Epidermal melanocyte (primary cell): ENCODE measurements around the gene SPDYE1.
"Not testable (repeated sequence)": the region's sequence is repeated elsewhere in the genome, so short reads cannot be mapped to it uniquely, and the experiment has no call there.

Experiments used
- DNase-seq: peaks from one replicate; pipeline ENCODE4 v3.0.0; 2011; ENCODE audit warnings: low spot score; ENCODE audit not compliant: insufficient read length

SPDYE1 gene

GRCh38 chr7:43997532-43997931 is at the start of gene SPDYE1:
TSS of gene SPDYE1 (plus strand) at chr7:43997897. CDS start at chr7:43999950, 2,053 bp downstream.
- DNase-seq = not testable (repeated sequence)

DNA sequence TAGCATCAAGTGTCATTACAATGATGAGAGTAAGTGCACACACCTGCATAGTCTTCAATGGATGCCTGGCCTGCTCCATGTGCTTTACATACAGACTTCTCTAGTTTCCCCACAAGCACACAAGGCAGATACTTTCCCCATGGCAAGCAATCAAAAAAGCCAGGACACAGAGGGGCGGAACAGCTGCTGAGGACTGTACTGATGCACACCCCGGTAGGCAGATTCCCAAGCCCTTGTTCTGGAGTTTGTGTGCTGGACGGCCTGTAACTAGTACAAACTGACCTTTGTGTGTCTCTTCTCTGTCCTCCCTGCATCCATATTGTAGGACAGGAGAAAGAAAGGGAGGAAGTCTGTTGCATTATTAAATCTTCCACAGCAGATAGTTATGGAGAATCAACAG is 45.7 kb upstream of the SPDYE1 start:
- DNase-seq = no peak

DNA sequence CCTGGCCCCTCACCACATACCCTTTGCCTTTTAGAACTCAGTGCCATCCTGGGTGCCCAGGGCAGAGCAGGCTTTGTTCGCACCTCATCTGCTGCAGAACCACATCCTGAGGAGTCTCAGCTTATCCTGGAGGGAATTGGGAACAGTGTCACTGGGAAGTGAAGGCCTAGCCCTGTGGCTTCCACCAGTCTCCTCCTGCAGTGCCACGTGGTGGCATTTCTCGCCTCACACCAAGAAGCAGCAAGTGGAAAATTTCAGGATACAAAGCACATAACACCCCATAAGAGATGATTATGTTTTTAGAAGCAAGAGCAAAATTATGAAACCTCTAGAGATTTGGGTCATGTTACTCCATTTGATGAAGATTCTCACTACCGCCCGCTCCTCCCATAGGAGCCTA is 44.6 kb upstream of the SPDYE1 start:
- no peak for DNase-seq

DNA sequence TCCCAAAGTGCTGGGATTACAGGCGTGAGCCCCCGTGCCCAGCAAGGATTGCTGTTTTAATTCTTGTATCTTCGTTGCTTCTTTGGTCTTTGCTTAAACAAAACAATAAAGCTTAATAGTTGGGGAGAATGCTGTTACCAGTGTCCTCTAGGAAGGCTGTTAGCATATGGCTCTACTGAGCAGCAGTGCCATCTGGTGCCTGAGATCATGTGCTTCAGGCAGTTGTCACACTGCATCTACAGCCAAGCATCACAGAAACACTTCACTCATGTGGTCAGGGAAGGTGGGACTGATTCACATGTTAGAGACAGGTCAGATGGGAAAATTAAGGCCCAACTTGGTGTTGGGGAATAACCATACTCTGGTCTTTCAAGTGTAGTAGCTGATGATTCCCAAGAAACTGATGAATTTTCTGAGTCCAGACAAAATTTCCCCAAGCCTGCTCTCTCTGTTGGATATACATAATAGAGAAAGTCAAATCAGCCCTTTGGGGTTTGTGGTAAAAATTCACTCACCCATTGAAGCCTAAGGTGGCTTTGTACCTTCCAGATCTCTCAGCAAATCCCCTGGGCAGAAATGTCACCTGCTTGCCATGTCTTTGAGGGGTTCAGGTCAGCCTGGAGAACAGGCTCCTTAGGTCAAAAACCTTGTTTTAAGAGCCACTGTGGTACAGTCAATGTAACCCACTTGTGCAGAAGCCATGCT is 43.0 kb upstream of the SPDYE1 start:
- DNase-seq = peak; percentile 50

- DNase-seq = no peak
Observed at GRCh38 chr7:43956027-43956426, 41.7 kb upstream of the SPDYE1 start.

- DNase-seq = no peak
Observed at GRCh38 chr7:43960933-43961332, 36.8 kb upstream of the SPDYE1 start.

- DNase-seq = not testable (repeated sequence)
Observed at GRCh38 chr7:43966392-43966791, 31.3 kb upstream of the SPDYE1 start.

- DNase-seq = not testable (repeated sequence)
Observed at GRCh38 chr7:43968172-43969040, 29.3 kb upstream of the SPDYE1 start.

GRCh38 chr7:43969586-43969985 is 28.1 kb upstream of the SPDYE1 start:
- not testable (repeated sequence) for DNase-seq

GRCh38 chr7:43970698-43971097 is 27.0 kb upstream of the SPDYE1 start:
- not testable (repeated sequence) for DNase-seq

- DNase-seq = not testable (repeated sequence)
Observed at GRCh38 chr7:43974033-43974573, 23.6 kb upstream of the SPDYE1 start.

GRCh38 chr7:43974725-43975482 is 22.8 kb upstream of the SPDYE1 start:
- not testable (repeated sequence) for DNase-seq

GRCh38 chr7:43977525-43977924 is 20.2 kb upstream of the SPDYE1 start:
- no peak for DNase-seq

- not testable (repeated sequence) for DNase-seq
Observed at GRCh38 chr7:43978102-43978501, 19.6 kb upstream of the SPDYE1 start.

DNA sequence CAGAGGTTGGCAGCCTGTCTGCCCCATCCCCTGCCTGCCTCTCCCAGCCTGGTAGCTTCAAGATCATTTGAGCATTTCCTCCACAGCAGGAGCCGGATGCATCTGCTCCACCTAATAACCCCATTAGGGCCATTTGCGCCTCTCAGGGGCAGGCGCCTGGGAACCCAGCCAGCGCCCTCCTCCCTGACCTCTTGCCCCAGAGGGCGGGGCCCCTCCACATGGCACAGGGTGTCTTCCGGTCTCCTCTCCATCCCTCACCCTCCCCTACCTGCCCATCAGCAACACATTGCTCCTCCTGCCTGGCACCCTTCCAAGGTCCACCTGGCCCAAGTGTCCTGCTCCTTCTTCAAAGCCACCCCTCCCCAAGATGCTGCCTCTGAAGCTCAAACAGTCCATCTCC is 14.8 kb upstream of the SPDYE1 start:
- not testable (repeated sequence) for DNase-seq

- not testable (repeated sequence) for DNase-seq
Observed at GRCh38 chr7:43983736-43984135, 14.0 kb upstream of the SPDYE1 start.

DNA sequence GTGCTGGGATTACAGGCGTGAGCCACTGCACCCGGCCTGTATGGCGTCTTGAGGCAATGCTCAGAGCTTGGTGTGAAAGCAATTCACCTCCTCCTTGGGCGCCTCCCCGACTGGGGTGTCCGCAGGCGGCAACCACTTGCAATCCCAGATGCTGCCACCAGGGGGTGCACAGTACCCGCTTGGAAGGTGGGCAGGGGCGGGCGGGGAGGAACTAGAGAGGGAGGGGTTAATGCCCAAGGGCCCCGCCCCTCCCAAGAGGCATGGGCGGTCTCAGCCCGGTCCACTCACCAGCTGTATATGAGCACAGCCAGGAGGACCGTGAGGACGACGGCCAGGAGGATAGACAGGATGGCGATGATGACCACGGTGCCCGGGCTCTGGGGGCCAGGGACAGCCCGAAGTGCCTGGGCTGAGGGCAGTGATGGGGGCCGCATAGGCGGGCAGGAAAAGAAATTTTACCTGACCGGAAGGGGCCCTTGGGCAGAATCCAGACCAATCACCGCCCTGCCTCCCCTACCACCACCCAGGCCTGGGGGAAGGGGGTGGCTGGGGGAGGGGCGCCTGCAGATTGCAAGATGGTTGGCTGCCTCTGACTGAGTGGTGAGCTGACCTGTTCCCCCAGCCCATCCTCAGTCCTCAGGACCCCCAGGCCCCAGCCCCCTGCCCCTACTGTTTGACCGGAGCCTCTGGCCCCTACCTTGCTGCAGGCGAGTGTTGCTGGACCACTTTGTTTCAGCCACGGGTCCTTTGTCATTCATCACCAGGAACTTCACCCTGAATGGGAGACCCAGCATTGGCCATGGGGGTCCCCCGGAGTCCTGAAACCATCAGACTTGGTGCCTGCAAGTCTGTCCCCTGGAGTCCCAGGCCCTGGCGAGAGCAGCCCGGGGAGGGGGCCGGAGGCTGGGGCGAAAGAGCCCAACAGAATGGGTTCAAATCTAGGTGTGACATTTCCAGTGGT is 11.5 kb upstream of the SPDYE1 start:
- not testable (repeated sequence) for DNase-seq

- not testable (repeated sequence) for DNase-seq
Observed at GRCh38 chr7:43987476-43987875, 10.2 kb upstream of the SPDYE1 start.

DNA sequence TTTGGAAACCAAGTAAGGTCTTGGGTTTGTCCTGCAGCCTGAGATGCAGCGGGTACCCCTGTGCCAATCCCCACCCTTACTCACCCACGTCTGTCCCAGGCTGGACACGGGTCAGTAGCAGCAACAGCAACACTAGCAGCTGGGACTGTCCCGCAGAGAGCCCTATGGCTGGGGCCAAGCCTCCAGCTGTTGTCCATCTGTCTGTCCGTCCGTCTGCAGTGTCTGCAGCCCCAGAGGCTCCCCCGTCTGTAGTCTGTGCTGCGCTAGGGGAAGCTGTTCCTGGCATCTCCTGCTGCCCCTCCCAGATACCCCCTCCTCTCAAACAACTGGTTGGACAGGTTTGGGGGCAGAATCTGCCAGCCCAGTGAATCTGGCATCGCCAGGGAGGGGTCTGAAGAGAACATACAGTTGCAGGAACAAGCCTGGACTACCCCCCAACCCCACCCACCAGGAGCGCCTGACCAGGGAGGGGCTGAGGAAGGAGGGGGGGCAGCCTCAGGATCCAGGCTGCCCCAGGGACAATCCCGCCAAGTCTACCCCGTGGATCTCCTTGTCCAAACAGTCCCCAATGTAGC is 7.6 kb upstream of the SPDYE1 start:
- DNase-seq = not testable (repeated sequence)

DNA sequence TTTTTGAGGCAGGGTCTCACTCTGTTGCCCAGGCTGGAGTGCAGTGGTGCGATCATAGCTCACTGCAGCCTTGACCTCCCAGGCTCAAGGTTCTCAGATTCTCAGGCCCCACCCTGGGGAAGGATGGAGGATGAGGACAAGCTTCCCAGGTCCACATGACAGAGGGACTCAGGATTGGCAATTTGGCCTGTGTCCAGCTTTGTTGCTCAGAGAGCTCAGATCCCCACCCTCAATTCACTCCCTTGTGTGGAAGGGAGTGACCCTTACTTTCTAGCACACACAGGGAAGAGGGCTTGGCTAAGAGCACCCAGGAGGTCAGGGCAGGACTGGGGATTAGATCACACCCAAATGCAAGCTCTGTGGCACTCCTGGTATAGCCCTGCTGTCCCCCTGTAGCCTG is 6.9 kb upstream of the SPDYE1 start:
- DNase-seq = not testable (repeated sequence)
